ENCODE results near the gene DENND6B. TPM values are rescaled to one million over a fixed set of nuclear protein-coding genes. Genes with fewer than 3 reads are reported as not detected.

The DENND6B gene
- total RNA-seq, 2 donors from 2014 or later: 3.4 to 7.3 TPM

- Histone ChIP-seq H3K4me1 (peaks cover 38% of the 10 kb centered on the region), H3K27me3 (no peaks in the 10 kb centered on the region), H3K36me3 (replicated peaks in 1 of 2; ENCODE audit: insufficient read depth in 1 of 2, low read depth in 2 of 2) (no peaks in the 10 kb centered on the region), H3K9me3 (no peaks in the 10 kb centered on the region), H3K4me3 (no peak overlapping the region), H3K27ac (peak overlapping the region in 3 of 4 donors; percentile 59 to 84 (median 67))
- DNase-seq (no peak), ATAC-seq (no peak)
- WGBS, 2 donors: 74 to 90% methylated on average over 2 to 8 of the region's 9 CpGs
- intact Hi-C loops (cut with DNase I): no loop called here
- TF ChIP-seq, protein P1, sequence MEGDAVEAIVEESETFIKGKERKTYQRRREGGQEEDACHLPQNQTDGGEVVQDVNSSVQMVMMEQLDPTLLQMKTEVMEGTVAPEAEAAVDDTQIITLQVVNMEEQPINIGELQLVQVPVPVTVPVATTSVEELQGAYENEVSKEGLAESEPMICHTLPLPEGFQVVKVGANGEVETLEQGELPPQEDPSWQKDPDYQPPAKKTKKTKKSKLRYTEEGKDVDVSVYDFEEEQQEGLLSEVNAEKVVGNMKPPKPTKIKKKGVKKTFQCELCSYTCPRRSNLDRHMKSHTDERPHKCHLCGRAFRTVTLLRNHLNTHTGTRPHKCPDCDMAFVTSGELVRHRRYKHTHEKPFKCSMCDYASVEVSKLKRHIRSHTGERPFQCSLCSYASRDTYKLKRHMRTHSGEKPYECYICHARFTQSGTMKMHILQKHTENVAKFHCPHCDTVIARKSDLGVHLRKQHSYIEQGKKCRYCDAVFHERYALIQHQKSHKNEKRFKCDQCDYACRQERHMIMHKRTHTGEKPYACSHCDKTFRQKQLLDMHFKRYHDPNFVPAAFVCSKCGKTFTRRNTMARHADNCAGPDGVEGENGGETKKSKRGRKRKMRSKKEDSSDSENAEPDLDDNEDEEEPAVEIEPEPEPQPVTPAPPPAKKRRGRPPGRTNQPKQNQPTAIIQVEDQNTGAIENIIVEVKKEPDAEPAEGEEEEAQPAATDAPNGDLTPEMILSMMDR (IDR thresholded peaks at IDR 0.05): no peak
- no peak for TF ChIP-seq POLR2A (IDR thresholded peaks at IDR 0.05)
Observed at GRCh38 chr22:50308986-50309600, 17.7 kb downstream of the DENND6B start.

DNA sequence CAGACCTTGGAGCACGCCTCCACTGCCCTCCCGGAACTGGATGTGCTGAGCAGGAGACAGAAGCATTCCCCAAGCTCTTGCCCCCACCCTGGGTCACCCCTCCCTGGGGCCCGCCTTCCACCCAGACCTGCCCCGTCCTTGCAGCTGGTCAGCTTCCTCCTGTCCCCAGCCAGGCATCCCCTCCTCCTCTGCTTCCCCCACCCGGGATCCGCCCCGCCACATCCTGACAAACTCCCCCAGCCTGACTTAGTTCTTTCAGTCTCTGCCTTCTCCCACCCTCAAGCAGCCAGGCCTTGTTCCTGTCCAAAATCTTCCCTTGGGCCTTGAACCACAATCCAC is 18.2 kb downstream of the DENND6B start:
- intact Hi-C loops (cut with DNase I): no loop called here
- Histone ChIP-seq H3K27me3 (no peaks in the 10 kb centered on the region), H3K4me1 (peaks cover 43% of the 10 kb centered on the region), H3K27ac (peak overlapping the region in 3 of 4 donors; percentile 59 to 84 (median 67)), H3K4me3 (no peak overlapping the region), H3K9me3 (no peaks in the 10 kb centered on the region), H3K36me3 (replicated peaks in 1 of 2; ENCODE audit: insufficient read depth in 1 of 2, low read depth in 2 of 2) (no peaks in the 10 kb centered on the region)
- peak; percentile 49 to 82 (median 60) for DNase-seq
- ATAC-seq: no peak
- 63 to 76% methylated on average over 5 to 7 of the region's 7 CpGs for WGBS, 2 donors
- TF ChIP-seq, protein P1 (IDR thresholded peaks at IDR 0.05): no peak
- peak in 2 of 3 donors; percentile 36 to 49 for TF ChIP-seq POLR2A (IDR thresholded peaks at IDR 0.05)

- WGBS, 2 donors: 4 to 51% methylated on average over 5 to 17 of the region's 19 CpGs
- intact Hi-C loops (cut with DNase I): no loop called here
- H3K27me3 ChIP-seq: no peaks in the 10 kb centered on the region
- H3K4me3 ChIP-seq: no peak overlapping the region
- H3K4me1 ChIP-seq: peaks cover 48% of the 10 kb centered on the region
- DNase-seq (no peak), ATAC-seq (no peak)
- no peaks in the 10 kb centered on the region for H3K9me3 ChIP-seq
- H3K36me3 ChIP-seq (replicated peaks in 1 of 2; ENCODE audit: insufficient read depth in 1 of 2, low read depth in 2 of 2): no peaks in the 10 kb centered on the region
- TF ChIP-seq POLR2A (IDR thresholded peaks at IDR 0.05): no peak
- TF ChIP-seq, protein P1 (IDR thresholded peaks at IDR 0.05): no peak
- H3K27ac ChIP-seq: peak overlapping the region; percentile 58 to 84 (median 63)
Observed at GRCh38 chr22:50307890-50308596, 18.8 kb downstream of the DENND6B start.

- peak within 1 kb of the TSS; percentile 82 to 91 (median 87) for H3K27ac ChIP-seq
- H3K4me3 ChIP-seq: peak within 1 kb of the TSS; percentile 26 to 87
- peak; percentile 83 to 87 (median 86) for DNase-seq
- ATAC-seq: peak; percentile 72
- H3K4me1 ChIP-seq: peaks cover 58% of the 10 kb centered on the region
- 0% methylated on average over 1 to 43 of the region's 105 CpGs for WGBS, 2 donors
- no peaks in the 10 kb centered on the region for H3K9me3 ChIP-seq
- TF ChIP-seq, protein P1 (IDR thresholded peaks at IDR 0.05): peak in 2 of 7 experiments; percentile 2 to 17
- TF ChIP-seq POLR2A (IDR thresholded peaks at IDR 0.05): peak in 2 of 3 donors; percentile 42 to 50
- no peaks in the 10 kb centered on the region for H3K36me3 ChIP-seq (replicated peaks in 1 of 2; ENCODE audit: insufficient read depth in 1 of 2, low read depth in 2 of 2)
- H3K27me3 ChIP-seq: no peaks in the 10 kb centered on the region
- intact Hi-C loops (cut with DNase I): no loop called here
Observed at GRCh38 chr22:50306753-50307749, 19.8 kb downstream of the DENND6B start, which contains the start of gene PLXNB2. Gene PLXNB2, minus strand, starts transcription at chr22:50307646. Its CDS starts 17,062 bp downstream, at chr22:50290584.

All from body of pancreas (tissue), 4 donors.